NCI-H2107 (cell line): ENCODE results near the gene ADGRG3.

Experiments used
- DNase-seq: peaks from one replicate; lab custom pipeline; 2025; lab: John Stamatoyannopoulos, UW

Gene ADGRG3, protein sequence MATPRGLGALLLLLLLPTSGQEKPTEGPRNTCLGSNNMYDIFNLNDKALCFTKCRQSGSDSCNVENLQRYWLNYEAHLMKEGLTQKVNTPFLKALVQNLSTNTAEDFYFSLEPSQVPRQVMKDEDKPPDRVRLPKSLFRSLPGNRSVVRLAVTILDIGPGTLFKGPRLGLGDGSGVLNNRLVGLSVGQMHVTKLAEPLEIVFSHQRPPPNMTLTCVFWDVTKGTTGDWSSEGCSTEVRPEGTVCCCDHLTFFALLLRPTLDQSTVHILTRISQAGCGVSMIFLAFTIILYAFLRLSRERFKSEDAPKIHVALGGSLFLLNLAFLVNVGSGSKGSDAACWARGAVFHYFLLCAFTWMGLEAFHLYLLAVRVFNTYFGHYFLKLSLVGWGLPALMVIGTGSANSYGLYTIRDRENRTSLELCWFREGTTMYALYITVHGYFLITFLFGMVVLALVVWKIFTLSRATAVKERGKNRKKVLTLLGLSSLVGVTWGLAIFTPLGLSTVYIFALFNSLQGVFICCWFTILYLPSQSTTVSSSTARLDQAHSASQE

DNA sequence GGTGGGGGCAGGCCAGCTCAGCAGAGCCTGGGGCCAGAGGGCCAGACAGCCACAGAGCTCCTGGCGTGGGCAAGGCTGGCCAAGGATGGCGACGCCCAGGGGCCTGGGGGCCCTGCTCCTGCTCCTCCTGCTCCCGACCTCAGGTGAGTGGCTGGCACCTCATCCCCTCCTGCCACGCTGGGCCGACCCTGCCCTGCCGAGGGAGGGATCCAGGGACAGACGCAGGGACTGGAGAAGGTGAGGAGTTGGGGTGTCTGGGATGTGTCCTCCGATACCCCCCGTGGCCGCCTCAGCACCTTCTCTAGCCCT lies at the start of gene ADGRG3:
TSS of gene ADGRG3 (plus strand) at position 44 of the 309 bp plus-strand sequence. CDS start at position 86, 42 bp downstream.
- no peak for DNase-seq

DNA sequence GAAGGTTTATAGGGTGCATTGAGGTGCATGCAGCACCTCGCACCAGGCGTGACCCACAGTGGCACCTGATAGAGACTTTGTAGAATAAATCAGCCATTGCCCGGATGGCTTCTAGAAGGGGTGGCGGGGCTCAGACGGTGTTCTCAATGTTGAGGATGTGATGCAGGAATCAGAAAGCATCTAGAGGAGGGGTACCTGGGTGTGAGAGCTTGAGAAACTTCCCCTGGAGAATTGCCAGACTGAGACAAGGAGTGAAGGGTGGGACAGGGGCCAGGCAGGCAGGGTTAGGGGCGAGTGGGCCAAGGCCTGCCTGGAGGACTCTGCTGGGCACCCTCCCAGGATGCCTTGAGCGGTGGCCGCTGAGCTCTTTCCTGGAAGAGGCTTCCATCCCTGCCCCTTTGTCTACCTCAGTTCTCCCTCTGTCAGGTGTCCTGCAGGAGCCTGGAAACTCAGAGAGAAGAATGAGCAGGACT lies 48.9 kb upstream of the ADGRG3 start:
- no peak for DNase-seq

DNA sequence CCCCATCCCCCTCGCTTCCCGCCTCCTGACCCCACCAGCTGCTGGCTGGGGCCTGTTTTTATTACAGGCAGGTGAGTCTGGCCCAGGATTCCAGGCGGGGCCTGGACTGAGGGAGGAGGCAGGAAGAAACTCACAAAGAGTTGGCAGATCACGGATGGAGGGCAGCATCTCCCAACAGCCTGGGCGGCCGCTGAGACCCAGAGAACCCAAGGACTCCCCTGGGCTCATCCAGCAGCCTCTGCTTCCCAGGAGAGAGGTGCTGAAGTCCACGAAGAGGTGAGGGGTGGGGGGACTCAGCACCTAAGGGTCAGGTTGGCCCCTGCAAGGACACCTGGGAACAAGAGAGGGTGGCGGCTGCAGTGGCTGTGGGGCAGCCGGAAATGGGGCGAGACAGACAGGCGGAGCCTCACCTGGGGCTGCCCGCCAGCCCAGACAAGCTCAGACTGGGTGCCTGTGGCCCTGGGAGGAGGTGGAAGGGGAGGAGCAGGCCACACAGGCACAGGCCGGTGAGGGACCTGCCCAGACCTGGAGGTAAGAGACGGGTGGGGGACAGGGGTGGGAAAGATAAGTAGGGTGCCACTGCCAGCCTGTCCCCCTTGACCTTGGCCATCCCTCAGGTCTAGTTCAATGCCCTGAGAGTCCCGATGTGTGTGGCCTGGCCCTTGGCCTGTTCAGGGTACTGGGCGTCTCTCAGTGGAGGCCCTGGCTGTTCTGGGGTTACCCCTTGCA lies 48.3 kb upstream of the ADGRG3 start:
- DNase-seq: peak; percentile 60

DNA sequence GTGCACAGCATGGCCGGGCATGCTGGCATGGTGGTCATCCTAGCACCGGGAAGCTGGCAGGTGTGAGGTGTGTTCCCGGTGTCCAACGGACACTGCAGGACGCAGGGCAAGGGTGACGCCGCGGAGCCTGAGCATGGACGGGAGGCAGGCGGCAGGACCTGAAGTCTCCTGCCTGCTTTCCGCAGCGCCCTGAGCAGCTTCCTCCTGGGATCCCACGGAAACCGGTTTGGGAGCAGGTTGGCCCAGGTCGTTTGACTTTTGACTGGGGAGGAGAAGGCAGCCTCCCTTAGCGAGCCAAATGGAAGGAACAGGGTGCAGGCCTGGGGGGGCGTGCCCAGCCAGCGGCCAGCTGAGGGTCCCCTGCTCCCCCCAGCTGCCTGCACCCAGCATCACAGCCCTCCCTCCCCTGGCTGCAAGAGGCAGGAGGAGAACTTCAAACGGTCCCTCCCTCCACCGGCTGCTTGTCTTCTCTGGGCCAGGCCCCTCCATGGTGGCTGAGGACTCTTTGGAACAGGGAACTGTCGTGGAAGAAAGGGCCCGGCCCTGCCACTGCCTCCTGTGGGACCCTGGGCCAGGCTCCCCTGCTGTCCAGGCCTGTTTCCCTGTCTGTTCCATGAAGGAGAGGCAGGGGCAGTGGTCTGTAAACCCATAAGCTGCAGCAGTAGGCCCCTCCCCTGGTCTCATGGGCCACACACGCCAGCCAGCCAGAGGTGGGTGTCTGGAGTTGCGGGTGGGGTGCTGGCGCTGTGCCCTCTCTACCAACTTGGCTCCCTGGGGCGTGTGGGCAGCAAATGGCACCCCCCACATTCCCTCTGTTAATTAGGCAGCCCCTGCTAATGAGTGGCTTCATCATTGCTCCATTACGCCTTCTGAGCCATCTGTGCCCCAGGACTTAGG lies 47.5 kb upstream of the ADGRG3 start:
- DNase-seq: no peak

DNA sequence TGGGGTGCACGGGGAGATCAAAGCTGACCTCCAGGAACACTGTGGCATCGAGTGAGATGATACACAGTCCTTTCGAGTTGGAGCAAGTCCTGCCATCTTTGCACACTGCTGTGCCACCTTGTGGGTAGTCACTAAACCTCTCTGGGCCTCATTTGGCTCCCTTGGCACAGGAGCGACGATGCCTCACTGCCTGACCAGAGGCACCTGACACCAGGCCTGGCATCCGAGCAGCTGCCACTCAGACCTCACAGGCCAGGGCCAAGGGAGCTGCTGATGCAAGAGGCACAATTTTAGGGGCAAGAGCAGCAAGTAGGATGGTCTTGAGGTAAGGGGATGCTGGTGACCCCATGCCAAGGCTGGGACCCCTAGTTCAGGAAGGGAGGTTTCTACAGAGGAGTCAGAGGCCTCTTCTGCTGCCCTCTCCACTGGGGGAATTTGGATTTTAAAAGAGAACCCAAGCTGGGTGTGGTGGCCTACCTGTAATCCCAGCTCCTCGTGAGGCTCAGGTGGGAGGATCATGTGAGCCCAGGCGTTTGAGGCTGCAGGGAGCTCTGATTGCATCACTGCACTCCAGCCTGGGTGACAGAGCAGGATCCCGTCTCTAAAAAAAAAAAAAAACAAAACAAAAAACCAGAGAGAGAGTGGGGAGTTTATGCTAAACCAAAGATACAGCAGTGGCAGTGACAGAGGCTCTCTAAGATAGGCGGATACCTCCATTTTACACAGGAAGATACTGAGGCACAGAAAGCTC lies 46.4 kb upstream of the ADGRG3 start:
- peak; percentile 18 for DNase-seq

GRCh38 chr16:57622361-57623250 lies 45.5 kb upstream of the ADGRG3 start:
- DNase-seq: no peak

GRCh38 chr16:57623251-57624043 lies 44.7 kb upstream of the ADGRG3 start:
- no peak for DNase-seq

DNA sequence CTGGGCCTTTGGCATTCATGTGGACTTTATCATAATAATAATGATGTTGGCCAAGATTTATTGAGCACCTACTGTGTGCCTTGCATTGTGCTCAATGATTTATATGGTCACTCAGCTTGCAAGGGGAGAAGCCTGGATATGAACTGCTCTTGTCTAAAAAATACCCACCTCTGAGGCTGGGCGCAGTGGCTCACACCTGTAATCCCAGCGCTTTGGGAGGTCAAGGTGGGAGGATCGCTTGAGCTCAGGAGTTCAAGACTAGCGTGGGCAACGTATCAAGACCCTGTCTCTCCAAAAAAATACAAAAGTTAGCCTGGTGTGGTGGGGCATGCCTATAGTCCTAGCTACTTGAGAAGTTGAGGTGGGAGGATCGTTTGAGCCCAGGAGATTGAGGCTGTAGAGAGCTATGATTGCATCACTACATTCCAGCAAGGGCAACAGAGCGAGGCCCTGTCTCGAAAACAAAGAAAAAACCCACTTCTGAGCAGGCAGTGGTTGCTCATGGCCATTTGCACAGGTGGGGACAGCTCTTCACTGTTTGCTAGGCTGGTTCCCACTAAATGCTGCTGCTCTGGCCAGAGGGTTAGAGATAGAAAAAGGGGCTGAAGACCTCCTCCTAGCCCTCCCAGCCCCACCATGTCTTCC lies 43.9 kb upstream of the ADGRG3 start:
- DNase-seq: no peak

- DNase-seq: no peak
Observed at GRCh38 chr16:57624806-57625500, 43.2 kb upstream of the ADGRG3 start.

DNA sequence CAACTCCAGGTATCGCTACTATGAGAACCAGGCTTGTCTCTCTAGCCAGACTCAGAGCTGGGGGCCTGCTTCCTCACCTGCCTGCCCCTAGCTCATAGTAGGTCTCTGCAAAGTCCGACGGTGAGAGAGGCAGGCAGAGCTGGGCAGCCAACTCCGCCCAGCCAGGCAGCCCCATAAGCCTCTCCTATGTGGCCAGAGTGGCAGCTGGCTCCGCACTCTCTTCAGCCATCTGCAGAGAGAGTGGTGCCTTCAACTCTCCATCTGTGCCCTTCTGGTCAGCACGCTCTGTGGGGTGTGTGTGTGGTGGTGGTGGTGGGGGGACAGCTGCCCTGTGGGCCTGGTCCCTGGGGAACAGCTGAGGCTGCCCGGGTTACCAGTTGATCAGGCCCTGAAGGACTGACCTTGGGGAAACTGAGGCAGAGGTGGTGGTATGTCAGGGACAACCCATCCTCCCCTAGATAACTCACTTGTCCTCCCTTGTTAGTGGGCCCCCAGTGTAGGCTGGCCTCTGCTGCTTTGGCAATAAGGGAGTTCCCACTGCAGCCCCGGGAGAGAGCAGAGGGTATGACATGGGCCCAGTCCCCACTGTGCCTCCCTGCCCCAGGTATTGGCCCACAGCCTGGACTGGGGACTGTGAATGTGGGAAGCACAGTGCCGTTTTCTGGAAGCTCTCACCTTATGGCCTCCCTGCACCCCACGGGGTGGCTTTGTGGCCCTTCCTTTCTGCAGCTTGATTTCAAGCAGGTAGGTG lies 41.5 kb upstream of the ADGRG3 start:
- no peak for DNase-seq

DNA sequence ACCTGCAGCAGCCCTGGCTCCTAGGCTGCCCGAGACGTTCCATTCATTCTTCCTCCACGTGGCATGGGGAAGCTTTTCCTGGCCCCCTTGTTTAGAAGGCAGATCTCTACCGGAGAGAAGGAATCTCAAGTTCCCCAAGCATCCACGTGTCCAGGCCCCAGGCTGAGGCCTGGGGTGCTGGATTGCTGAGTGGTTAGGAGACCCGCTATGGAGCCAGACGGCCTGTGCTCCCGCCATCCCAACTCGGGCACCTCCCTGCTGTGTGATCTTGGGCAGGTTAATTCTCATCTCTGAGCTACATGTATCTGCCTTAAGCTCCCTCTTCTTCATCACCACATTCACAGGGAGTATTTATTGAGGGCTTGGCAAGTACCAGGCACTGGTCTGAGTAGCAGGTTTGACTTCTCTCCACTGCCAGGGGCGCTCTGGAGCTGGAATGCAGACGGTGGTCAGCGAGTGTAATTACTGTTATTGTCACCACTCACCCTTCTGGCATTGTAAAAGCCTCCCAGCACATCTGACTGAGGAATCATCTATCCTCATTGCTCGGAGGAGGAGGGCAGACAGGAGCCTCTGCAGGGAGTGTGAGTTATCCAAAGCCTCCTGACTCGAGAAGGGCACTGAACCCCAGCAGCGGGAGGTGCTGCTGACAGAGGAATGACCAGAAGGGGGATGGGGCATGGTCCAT lies 40.8 kb upstream of the ADGRG3 start:
- DNase-seq: no peak

DNA sequence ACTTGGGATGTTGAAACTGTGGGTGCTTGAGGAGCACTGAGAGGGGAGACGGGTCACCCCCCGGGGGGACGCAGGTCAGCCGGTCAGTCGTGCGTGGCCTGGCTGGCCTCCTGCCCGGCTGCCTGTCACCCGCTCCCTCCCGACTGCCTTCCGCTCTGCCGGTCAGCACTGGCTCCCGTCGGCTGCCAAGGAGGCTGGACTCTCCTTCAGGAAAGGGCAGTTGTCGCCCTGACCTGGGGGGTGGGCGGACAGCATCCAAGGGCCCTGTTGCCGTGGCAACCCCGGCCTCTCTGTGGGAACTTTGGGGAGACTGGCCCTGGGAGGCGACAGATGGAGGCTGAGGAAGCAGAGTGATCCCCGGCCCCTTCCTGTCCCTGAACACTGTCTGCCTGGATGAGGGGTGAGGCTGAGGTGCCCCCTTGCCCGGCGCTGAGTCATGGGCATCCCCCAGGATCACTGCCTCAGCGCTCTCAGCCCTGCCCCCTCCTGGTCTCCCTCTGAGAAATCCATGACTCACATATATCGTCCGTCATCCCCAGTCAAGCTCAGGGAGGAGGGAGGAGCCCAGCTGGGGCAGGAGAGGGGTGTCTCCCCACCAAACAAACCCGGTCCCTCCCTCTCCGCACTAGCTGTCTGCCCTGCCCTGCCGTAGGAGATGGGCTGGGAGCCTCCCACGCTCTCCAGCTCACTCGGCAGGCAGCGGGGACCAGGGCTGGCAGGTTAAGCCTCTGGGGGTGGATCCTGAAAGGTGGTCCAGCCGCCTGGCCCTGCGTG lies 39.9 kb upstream of the ADGRG3 start, which contains the start of gene ADGRG1:
TSS of gene ADGRG1 (plus strand) at position 623 of the 774 bp plus-strand sequence. CDS start 21,658 bp downstream, outside the sequence.
- DNase-seq: no peak

- no peak for DNase-seq
Observed at GRCh38 chr16:57628783-57629293, 39.3 kb upstream of the ADGRG3 start.

- no peak for DNase-seq
Observed at GRCh38 chr16:57629516-57630406, 38.3 kb upstream of the ADGRG3 start.

GRCh38 chr16:57630407-57630797 lies 37.7 kb upstream of the ADGRG3 start:
- no peak for DNase-seq
